OCI-LY7 (cell line): ENCODE data around the gene IGF2BP2. TPM values are rescaled to one million over a fixed set of nuclear protein-coding genes. Genes with fewer than 3 reads are reported as not detected.
"Not testable (repeated sequence)": the region's sequence is repeated elsewhere in the genome, so short reads cannot be mapped to it uniquely, and the experiment has no call there.

Source experiments
- BruUV-seq: library from RNA; stranded (reverse); fragments of 400-500 nt; replicated peaks from 2 replicates; lab custom pipeline; 2021; lab: Mats Ljungman, UMichigan
- CTCF ChIA-PET: fragments of 300-600 bp; sonication (Branson Sonifier 250); formaldehyde crosslinking; loops from one replicate; lab custom pipeline; 2022; ENCODE audit warnings: antibody characterized with exemption; ENCODE audit not compliant: unreplicated experiment; lab: Charles Lee
- POLR2A ChIA-PET: fragments of 300-600 bp; sonication (Branson Sonifier 250); formaldehyde crosslinking; loops from one replicate; lab custom pipeline; 2022; ENCODE audit warnings: antibody characterized with exemption; lab: Charles Lee
- DNase-seq: peaks from one replicate; pipeline ENCODE4 v3.0.0-alpha.2; 2015; ENCODE audit warnings: low spot score
- H2AFZ ChIP-seq: fragments of 200-600 bp; sonication (generic), shearing (Covaris generic); 2 replicates; pipeline ENCODE4 v1.6.1; 2014; ENCODE audit warnings: mild to moderate bottlenecking, antibody characterized with exemption, low read length, moderate library complexity
- H3K27ac ChIP-seq: fragments of 200-600 bp; sonication (generic); 2 replicates; pipeline ENCODE4 v1.5.1; 2014; ENCODE audit warnings: mixed run types, low read depth, mild to moderate bottlenecking, moderate library complexity, low read length, inconsistent platforms; ENCODE audit not compliant: poor library complexity, severe bottlenecking
- H3K36me3 ChIP-seq: fragments of 200-600 bp; sonication (generic); 2 replicates; pipeline ENCODE4 v1.6.1; 2014; ENCODE audit warnings: mild to moderate bottlenecking, antibody characterized with exemption, low read length, moderate library complexity, mixed read lengths; ENCODE audit not compliant: insufficient read depth
- H3K4me1 ChIP-seq: fragments of 200-600 bp; sonication (generic); 2 replicates; pipeline ENCODE4 v1.5.1; 2014; ENCODE audit warnings: mild to moderate bottlenecking, low read length; ENCODE audit not compliant: insufficient read depth, poor library complexity, severe bottlenecking
- H3K4me2 ChIP-seq: fragments of 200-600 bp; sonication (generic); 2 replicates; pipeline ENCODE4 v1.6.1; 2014; ENCODE audit warnings: mild to moderate bottlenecking, low read length
- H3K4me3 ChIP-seq: fragments of 200-600 bp; sonication (generic); 2 replicates; pipeline ENCODE4 v1.5.1; 2014; ENCODE audit warnings: mild to moderate bottlenecking, low read depth, low read length; ENCODE audit not compliant: poor library complexity, severe bottlenecking
- H3K79me2 ChIP-seq: fragments of 200-600 bp; sonication (generic); 2 replicates; pipeline ENCODE4 v1.6.1; 2016; ENCODE audit warnings: low read depth, mild to moderate bottlenecking, low read length, moderate library complexity, mixed read lengths; ENCODE audit not compliant: insufficient read depth
- H3K9me2 ChIP-seq: fragments of 200-600 bp; sonication (generic); 2 replicates; pipeline ENCODE4 v1.6.1; 2016; ENCODE audit warnings: mild to moderate bottlenecking, low read length, mixed read lengths; ENCODE audit not compliant: insufficient read depth
- H3K9me3 ChIP-seq: fragments of 200-600 bp; sonication (generic); 2 replicates; pipeline ENCODE4 v1.6.1; 2014; ENCODE audit warnings: mild to moderate bottlenecking, mixed run types, low read length, mixed read lengths
- H4K20me1 ChIP-seq: fragments of 200-600 bp; sonication (generic); 2 replicates; pipeline ENCODE4 v1.6.1; 2014; ENCODE audit warnings: mild to moderate bottlenecking, antibody characterized with exemption, low read length, moderate library complexity, mixed read lengths; ENCODE audit not compliant: insufficient read depth
- EZH2phosphoT487 ChIP-seq: fragments of 200-600 bp; sonication (generic); IDR thresholded peaks from 2 replicates; pipeline ENCODE4 v1.6.1; 2018; ENCODE audit warnings: low read depth, borderline replicate concordance, mild to moderate bottlenecking, mixed run types, antibody characterized with exemption, low read length, moderate library complexity, mixed read lengths
- intact Hi-C: fragments of 100-400 bp; cut with micrococcal nuclease; formaldehyde crosslinking; loops from one replicate; pipeline ENCODE4 v1.10.0; 2022; ENCODE audit not compliant: unreplicated experiment
- total RNA-seq, 2 experiments: library from RNA; depleted of rRNA in 1 of 2; stranded (reverse); fragments of >200 nt in 1 of 2; shearing (Covaris generic) in 1 of 2; gene quantifications; 2 replicates each; pipeline ENCODE4 v1.2.3, GENCODE V29; 2014 to 2022
- TF ChIP-seq, protein P1 (sequence below): fragments of 200-600 bp; sonication (generic); conservative IDR thresholded peaks from 2 replicates; pipeline ENCODE4 v1.5.1; 2014; ENCODE audit warnings: mild to moderate bottlenecking, antibody characterized with exemption, low read length, moderate library complexity, mixed read lengths

The IGF2BP2 gene
- total RNA-seq, 2 experiments from 2014 or later, result not detected

DNA sequence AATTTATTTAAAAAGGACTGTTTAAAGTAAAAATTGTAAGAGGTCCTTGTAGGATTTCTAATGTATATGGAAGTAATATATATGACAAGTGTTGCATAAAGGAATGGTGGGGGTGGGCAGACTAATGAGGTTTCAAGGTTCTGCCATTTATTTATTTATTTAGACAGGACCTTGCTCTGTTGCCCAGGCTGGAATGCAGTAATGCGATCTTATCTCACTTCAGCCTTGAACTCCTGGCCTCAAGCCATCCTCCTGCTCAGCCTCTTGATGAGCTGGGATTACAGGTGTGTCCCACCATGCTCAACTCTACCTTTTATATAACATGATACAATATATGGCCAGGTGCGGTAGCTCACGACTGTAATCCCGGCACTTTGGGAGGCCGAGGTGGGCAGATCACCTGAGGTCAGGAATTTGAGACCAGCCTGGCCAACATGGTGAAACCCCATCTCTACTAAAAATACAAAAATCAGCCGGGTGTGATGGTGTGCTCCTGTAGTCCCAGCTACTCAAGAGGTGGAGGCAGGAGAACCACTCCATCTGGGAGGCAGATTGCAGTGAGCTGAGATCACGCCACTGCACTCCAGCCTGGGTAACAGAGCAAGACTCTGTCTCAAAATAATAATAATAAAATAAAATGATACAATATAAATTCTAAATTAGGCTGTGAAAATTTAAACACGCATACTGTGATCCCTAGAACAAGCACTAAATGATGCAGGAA lies 33.8 kb upstream of the IGF2BP2 start:
- Histone ChIP-seq H3K27ac (no peak overlapping the region), H3K36me3 (no peaks in the 10 kb centered on the region), H3K9me2 (no peaks in the 10 kb centered on the region), H3K79me2 (no peaks in the 10 kb centered on the region), H3K4me3 (no peak overlapping the region), H3K4me2 (no peak overlapping the region), H2AFZ (no peak overlapping the region), H3K9me3 (peaks cover 6% of the 10 kb centered on the region; the same call in 1 of the 2 replicates), H4K20me1 (no peaks in the 10 kb centered on the region), H3K4me1 (no peaks in the 10 kb centered on the region)
- CTCF ChIA-PET, result no interaction called here
- BruUV-seq, result no TSS peak
- POLR2A ChIA-PET, result interaction anchor here (1.0 kb wide), 1 partner anchor 11 kb away, joined by 3 read pairs; no protein-coding TSS in a partner anchor
- intact Hi-C loops, result no loop called here
- TF ChIP-seq, protein P1, sequence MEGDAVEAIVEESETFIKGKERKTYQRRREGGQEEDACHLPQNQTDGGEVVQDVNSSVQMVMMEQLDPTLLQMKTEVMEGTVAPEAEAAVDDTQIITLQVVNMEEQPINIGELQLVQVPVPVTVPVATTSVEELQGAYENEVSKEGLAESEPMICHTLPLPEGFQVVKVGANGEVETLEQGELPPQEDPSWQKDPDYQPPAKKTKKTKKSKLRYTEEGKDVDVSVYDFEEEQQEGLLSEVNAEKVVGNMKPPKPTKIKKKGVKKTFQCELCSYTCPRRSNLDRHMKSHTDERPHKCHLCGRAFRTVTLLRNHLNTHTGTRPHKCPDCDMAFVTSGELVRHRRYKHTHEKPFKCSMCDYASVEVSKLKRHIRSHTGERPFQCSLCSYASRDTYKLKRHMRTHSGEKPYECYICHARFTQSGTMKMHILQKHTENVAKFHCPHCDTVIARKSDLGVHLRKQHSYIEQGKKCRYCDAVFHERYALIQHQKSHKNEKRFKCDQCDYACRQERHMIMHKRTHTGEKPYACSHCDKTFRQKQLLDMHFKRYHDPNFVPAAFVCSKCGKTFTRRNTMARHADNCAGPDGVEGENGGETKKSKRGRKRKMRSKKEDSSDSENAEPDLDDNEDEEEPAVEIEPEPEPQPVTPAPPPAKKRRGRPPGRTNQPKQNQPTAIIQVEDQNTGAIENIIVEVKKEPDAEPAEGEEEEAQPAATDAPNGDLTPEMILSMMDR, result no peak
- no peak for TF ChIP-seq EZH2phosphoT487
- no peak for DNase-seq

DNA sequence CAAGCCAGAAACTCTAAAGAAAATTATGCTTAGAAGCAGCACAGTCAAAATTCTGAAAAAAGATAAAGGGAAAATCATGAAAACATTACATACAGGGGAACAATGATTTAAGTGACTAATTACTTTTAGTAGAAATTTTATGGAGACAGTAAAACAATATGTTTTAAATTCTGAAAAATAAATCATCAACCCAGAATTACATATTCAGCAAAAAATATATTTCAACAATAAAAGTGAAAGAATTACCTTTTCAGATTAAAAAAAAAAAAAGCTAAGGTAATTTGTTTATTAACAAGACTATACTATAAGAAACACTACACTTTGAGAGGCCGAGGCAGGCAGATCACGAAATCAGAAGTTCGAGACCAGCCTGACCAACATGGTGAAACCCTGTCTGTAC lies 32.4 kb upstream of the IGF2BP2 start:
- ChIA-PET CTCF (no interaction called here), POLR2A (no interaction called here)
- Histone ChIP-seq H3K79me2 (no peaks in the 10 kb centered on the region), H3K4me3 (no peak overlapping the region), H4K20me1 (no peaks in the 10 kb centered on the region), H3K4me2 (no peak overlapping the region), H3K4me1 (no peaks in the 10 kb centered on the region), H3K9me3 (peaks cover 6% of the 10 kb centered on the region; the same call in 1 of the 2 replicates), H2AFZ (no peak overlapping the region), H3K27ac (no peak overlapping the region), H3K9me2 (no peaks in the 10 kb centered on the region), H3K36me3 (no peaks in the 10 kb centered on the region)
- BruUV-seq, result no TSS peak
- DNase-seq, result no peak
- intact Hi-C loops, result no loop called here
- TF ChIP-seq, protein P1, result no peak
- TF ChIP-seq EZH2phosphoT487, result no peak

DNA sequence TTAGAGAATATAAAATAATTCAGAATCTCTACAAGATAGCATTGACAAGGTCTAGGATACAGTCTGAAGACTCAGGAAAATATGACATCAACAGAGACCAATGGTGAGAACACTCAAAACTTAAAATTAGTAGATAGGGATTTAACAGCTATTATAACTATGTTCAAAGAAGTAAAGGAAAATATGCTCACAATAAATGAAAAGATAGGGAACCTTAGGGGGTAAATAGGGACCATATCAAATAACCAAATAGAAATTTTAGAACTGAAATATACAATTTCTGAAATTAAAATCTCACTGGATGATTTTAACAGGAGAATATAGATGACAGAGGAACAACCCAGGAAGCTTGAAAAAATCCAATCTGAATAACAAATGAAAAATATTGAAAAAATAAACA lies 31.8 kb upstream of the IGF2BP2 start:
- ChIA-PET POLR2A (interaction anchor here (0.6 to 0.7 kb wide), 2 partner anchors 9 to 15 kb away, joined by 3 read pairs; no protein-coding TSS in a partner anchor), CTCF (no interaction called here)
- DNase-seq, result no peak
- no peak overlapping the region for H2AFZ ChIP-seq
- H3K4me2 ChIP-seq, result no peak overlapping the region
- no peak overlapping the region for H3K4me3 ChIP-seq
- no TSS peak for BruUV-seq
- H3K27ac ChIP-seq, result no peak overlapping the region
- no peaks in the 10 kb centered on the region for H3K9me2 ChIP-seq
- H3K9me3 ChIP-seq, result peaks cover 6% of the 10 kb centered on the region; the same call in 1 of the 2 replicates
- H3K4me1 ChIP-seq, result no peaks in the 10 kb centered on the region
- intact Hi-C loops, result no loop called here
- H3K79me2 ChIP-seq, result no peaks in the 10 kb centered on the region
- no peaks in the 10 kb centered on the region for H4K20me1 ChIP-seq
- H3K36me3 ChIP-seq, result no peaks in the 10 kb centered on the region
- no peak for TF ChIP-seq EZH2phosphoT487
- TF ChIP-seq, protein P1, result no peak

DNA sequence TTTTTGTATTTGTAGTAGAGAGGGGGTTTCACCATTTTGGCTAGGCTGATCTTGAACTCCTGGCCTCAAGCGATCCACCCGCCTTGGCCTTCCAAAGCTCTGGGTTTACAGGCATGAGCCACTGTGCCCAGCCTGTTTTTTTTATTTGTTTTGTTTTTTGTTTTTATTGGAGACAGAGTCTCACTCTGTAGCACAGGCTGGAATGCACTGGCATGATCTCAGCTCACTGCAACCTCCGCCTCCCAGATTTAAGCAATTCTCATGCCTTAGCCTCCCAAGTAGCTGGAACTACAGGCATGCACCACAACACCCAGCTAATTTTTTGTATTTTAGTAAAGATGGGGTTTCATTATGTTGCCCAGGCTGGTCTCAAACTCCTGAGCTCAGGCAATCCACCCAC lies 28.9 kb upstream of the IGF2BP2 start:
- H3K27ac ChIP-seq, DNase-seq, H3K9me2 ChIP-seq, BruUV-seq, H3K4me1 ChIP-seq, intact Hi-C loops, H3K36me3 ChIP-seq, H3K4me2 ChIP-seq, H2AFZ ChIP-seq, CTCF ChIA-PET, H3K79me2 ChIP-seq, H3K4me3 ChIP-seq, H4K20me1 ChIP-seq, H3K9me3 ChIP-seq: not testable (repeated sequence)
- POLR2A ChIA-PET, result interaction anchor here (1.0 kb wide), 1 partner anchor 24 kb away, joined by 4 read pairs; no protein-coding TSS in a partner anchor
